SK-N-SH (cell line): Measurements from ENCODE around the gene METTL15. TPM values are rescaled to one million over a fixed set of nuclear protein-coding genes. Genes with fewer than 3 reads are reported as not detected.
A peak's percentile ranks its signal among the peaks of the same experiment; 100 is the strongest.

Source experiments
- CTCF ChIA-PET: fragments of 300-600, 350-600 bp; formaldehyde crosslinking; extraction: SDS; loops from one replicate; lab custom pipeline; 2021; lab: Yijun Ruan, JAX
- POLR2A ChIA-PET: fragments of 350-600 bp; sonication (Branson Sonifier 250); formaldehyde crosslinking; extraction: SDS; loops from one replicate; lab custom pipeline; 2020; ENCODE audit warnings: antibody characterized with exemption, inconsistent platforms; lab: Yijun Ruan, JAX
- DNase-seq: peaks from one replicate; pipeline ENCODE4 v3.0.0; 2012
- H2AFZ ChIP-seq: fragments of 200-600 bp; sonication (generic); 2 replicates; pipeline ENCODE4 v1.8.1; 2016; ENCODE audit warnings: antibody characterized with exemption, mild to moderate bottlenecking, low read depth
- H3F3A ChIP-seq: fragments of 200-600 bp; sonication (generic); replicated peaks from 2 replicates; pipeline ENCODE3; 2016; ENCODE audit warnings: antibody characterized with exemption, mild to moderate bottlenecking; ENCODE audit not compliant: insufficient read depth
- H3K27ac ChIP-seq, 2 experiments: fragments of 200-500 bp in 1 of 2; fragments of 200-600 bp in 1 of 2; sonication (Bioruptor generic) in 1 of 2; sonication (generic), shearing (Covaris generic) in 1 of 2; 2 replicates each; pipeline versions ENCODE4 v1.5.1 to v1.6.1; 2014 to 2016; ENCODE audit warnings: low read depth in 2 of 2, inconsistent platforms in 1 of 2, low read length in 1 of 2, mild to moderate bottlenecking in 1 of 2, mixed read lengths in 1 of 2
- H3K27me3 ChIP-seq: fragments of 200-600 bp; sonication (generic), shearing (Covaris generic); 2 replicates; pipeline ENCODE4 v1.6.1; 2016; ENCODE audit warnings: mixed run types; ENCODE audit not compliant: insufficient read depth
- H3K36me3 ChIP-seq, 2 experiments: fragments of 200-500 bp in 1 of 2; fragments of 200-600 bp in 1 of 2; sonication (Bioruptor generic) in 1 of 2; sonication (generic) in 1 of 2; replicated peaks in 1 of 2; 2 replicates each; pipeline versions ENCODE3 to v1.5.1; 2014 to 2016; ENCODE audit warnings: low read length in 1 of 2, mild to moderate bottlenecking in 1 of 2; ENCODE audit not compliant: insufficient read depth in 2 of 2, control insufficient read depth in 1 of 2
- H3K4me1 ChIP-seq, 2 experiments: fragments of 200-500 bp in 1 of 2; fragments of 200-600 bp in 1 of 2; sonication (Bioruptor generic) in 1 of 2; sonication (generic), shearing (Covaris generic) in 1 of 2; 2 replicates each; pipeline versions ENCODE4 v1.5.1 to v1.6.1; 2014 to 2016; ENCODE audit warnings: low read depth in 1 of 2, low read length in 1 of 2, mixed run types in 1 of 2; ENCODE audit not compliant: insufficient read depth in 2 of 2, control insufficient read depth in 1 of 2
- H3K4me2 ChIP-seq: fragments of 200-600 bp; sonication (generic), shearing (Covaris generic); 2 replicates; pipeline ENCODE4 v1.6.1; 2017; ENCODE audit warnings: mixed run types
- H3K4me3 ChIP-seq, 2 experiments: fragments of 200-500 bp in 1 of 2; fragments of 200-600 bp in 1 of 2; sonication (Bioruptor generic) in 1 of 2; sonication (generic), shearing (Covaris generic) in 1 of 2; 2 replicates each; pipeline versions ENCODE4 v1.5.1 to v1.8.1; 2014 to 2016; ENCODE audit warnings: low read depth in 2 of 2, inconsistent platforms in 1 of 2, low read length in 1 of 2, mild to moderate bottlenecking in 1 of 2, mixed read lengths in 1 of 2, moderate library complexity in 1 of 2
- H3K79me2 ChIP-seq: fragments of 200-600 bp; sonication (generic); 2 replicates; pipeline ENCODE4 v1.8.1; 2017; ENCODE audit warnings: mild to moderate bottlenecking; ENCODE audit not compliant: insufficient read depth
- H3K9ac ChIP-seq: fragments of 200-600 bp; sonication (generic); 2 replicates; pipeline ENCODE4 v1.6.1; 2017; ENCODE audit warnings: mixed run types
- H3K9me2 ChIP-seq: fragments of 200-600 bp; sonication (generic); 2 replicates; pipeline ENCODE4 v1.6.1; 2017; ENCODE audit warnings: mixed run types
- H3K9me3 ChIP-seq: fragments of 200-600 bp; sonication (generic); 2 replicates; pipeline ENCODE4 v1.6.1; 2017; ENCODE audit warnings: mixed run types, mild to moderate bottlenecking, moderate library complexity
- H4K20me1 ChIP-seq: fragments of 200-600 bp; sonication (generic); 2 replicates; pipeline ENCODE4 v1.6.1; 2017; ENCODE audit warnings: mild to moderate bottlenecking, mixed run types; ENCODE audit not compliant: insufficient read depth
- CHD2 ChIP-seq: fragments of 150-350 bp; IDR thresholded peaks from 2 replicates; pipeline ENCODE4 v1.6.1; 2018; ENCODE audit warnings: low read length; ENCODE audit not compliant: partially characterized antibody
- FOSL2 ChIP-seq: IDR thresholded peaks from 2 replicates; pipeline ENCODE4 v1.4.0; 2012; ENCODE audit warnings: low read depth, mild to moderate bottlenecking, moderate library complexity, borderline replicate concordance
- GABPA ChIP-seq: IDR thresholded peaks from 2 replicates; pipeline ENCODE4 v1.4.0; 2012; ENCODE audit warnings: low read depth, mild to moderate bottlenecking
- GATA2 ChIP-seq: sonication (generic); formaldehyde crosslinking; IDR thresholded peaks from 2 replicates; pipeline ENCODE4 v1.5.0; 2020; ENCODE audit warnings: mild to moderate bottlenecking, missing genetic modification reagents
- RCOR1 ChIP-seq: fragments of 150-350 bp; IDR thresholded peaks from 2 replicates; pipeline ENCODE4 v1.6.1; 2017; ENCODE audit warnings: antibody characterized with exemption, low read length
- RFX5 ChIP-seq: IDR thresholded peaks from 2 replicates; pipeline ENCODE4 v1.6.1; 2012; ENCODE audit warnings: mild to moderate bottlenecking, improper control_type of control experiment, low read length
- RXRA ChIP-seq: IDR thresholded peaks from 2 replicates; pipeline ENCODE4 v1.4.0; 2012; ENCODE audit warnings: low read depth, mild to moderate bottlenecking, borderline replicate concordance
- SIN3A ChIP-seq: IDR thresholded peaks from 2 replicates; pipeline ENCODE4 v1.6.1; 2012; ENCODE audit warnings: low read depth, mild to moderate bottlenecking, low read length, moderate library complexity, borderline replicate concordance
- SMC3 ChIP-seq: IDR thresholded peaks from 2 replicates; pipeline ENCODE4 v1.6.1; 2012; ENCODE audit warnings: low read depth, low read length, improper control_type of control experiment
- TAF1 ChIP-seq: IDR thresholded peaks from 2 replicates; pipeline ENCODE4 v1.6.1; 2012; ENCODE audit warnings: low read depth, mild to moderate bottlenecking, low read length, moderate library complexity, borderline replicate concordance
- TCF12 ChIP-seq: IDR thresholded peaks from 2 replicates; pipeline ENCODE4 v1.4.0; 2012
- TEAD4 ChIP-seq: IDR thresholded peaks from 2 replicates; pipeline ENCODE4 v1.4.0; 2012; ENCODE audit warnings: mild to moderate bottlenecking, borderline replicate concordance; ENCODE audit not compliant: insufficient read depth
- YY1 ChIP-seq: IDR thresholded peaks from 2 replicates; pipeline ENCODE4 v1.4.0; 2012; ENCODE audit warnings: low read depth, mild to moderate bottlenecking
- WGBS: methylation state at CpG from one replicate; pipeline ENCODE4 v1.1.6; 2017; ENCODE audit warnings: low lambda C conversion rate; 5-methylcytosine and 5-hydroxymethylcytosine counted together
- polyA plus RNA-seq, 3 experiments: library from polyadenylated mRNA; depleted of rRNA; stranded (reverse); fragments of >200 nt; gene quantifications; 2 replicates each; pipeline ENCODE4 v1.2.3, GENCODE V29; 2012
- TF ChIP-seq, protein P1 (sequence below): fragments of 150-350 bp; IDR thresholded peaks from 2 replicates; pipeline ENCODE4 v1.6.1; 2016; ENCODE audit warnings: mild to moderate bottlenecking, low read depth, low read length
- TF ChIP-seq, protein P2 (sequence below): IDR thresholded peaks from 2 replicates; pipeline ENCODE4 v1.4.0; 2012; ENCODE audit warnings: low read depth, borderline replicate concordance
- TF ChIP-seq, protein P3 (sequence below): fragments of 150-350 bp; IDR thresholded peaks from 2 replicates; pipeline ENCODE4 v1.6.1; 2017; ENCODE audit warnings: antibody characterized with exemption, low read length, low read depth, borderline replicate concordance
- TF ChIP-seq, protein P4 (sequence below): IDR thresholded peaks from 2 replicates; pipeline ENCODE4 v1.4.0; 2012; ENCODE audit warnings: low read depth
- TF ChIP-seq, protein P5 (sequence below): IDR thresholded peaks from 2 replicates; pipeline ENCODE4; 2012

METTL15 gene
- polyA plus RNA-seq, 1 of the 3 experiments (the other 2 are of a cell fraction): 4.7 TPM

DNA sequence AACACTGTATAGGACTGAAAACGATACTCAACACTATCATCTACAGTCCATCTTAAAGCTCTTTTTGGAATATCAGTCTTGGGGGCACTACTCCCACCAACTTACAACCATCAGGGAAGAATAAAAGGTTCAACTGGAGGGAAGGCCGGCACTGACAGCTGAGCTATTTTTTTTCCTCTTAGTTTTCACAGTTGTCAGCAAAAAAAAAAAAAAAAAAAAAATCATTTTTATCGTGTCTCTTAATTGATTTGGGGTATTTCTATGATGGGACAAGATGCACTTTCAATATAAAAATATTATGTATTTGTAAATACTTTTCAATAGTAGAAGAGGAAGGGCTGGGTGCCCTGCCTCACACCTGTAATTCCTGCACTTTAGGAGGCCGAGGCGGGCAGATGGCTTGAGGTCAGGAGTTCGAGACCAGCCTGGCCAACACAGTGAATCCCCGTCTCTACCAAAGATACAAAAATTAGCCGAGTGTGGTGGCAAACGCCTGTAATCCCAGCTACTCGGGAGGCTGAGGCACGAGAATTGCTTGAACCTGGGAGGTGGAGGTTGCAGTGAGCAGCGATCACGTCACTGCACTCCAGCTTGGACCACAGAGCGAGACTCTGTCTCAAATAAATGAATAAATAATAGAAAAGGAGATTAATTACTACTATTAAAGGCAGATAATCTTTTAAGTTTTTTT is 1.7 kb upstream of the METTL15 start:
- Histone ChIP-seq H2AFZ (peak overlapping the region; percentile 57), H4K20me1 (no peaks in the 10 kb centered on the region), H3K4me3 (peak overlapping the region; percentile 82 to 87), H3K4me2 (peak overlapping the region; percentile 86), H3K9me2 (no peaks in the 10 kb centered on the region), H3K9me3 (no peaks in the 10 kb centered on the region), H3K36me3 (peaks cover 0 to 3% of the 10 kb centered on the region in 2 experiments), H3K79me2 (peaks cover 89% of the 10 kb centered on the region), H3K27me3 (no peaks in the 10 kb centered on the region), H3K9ac (peak overlapping the region; percentile 85), H3K4me1 (peaks cover 17 to 51% of the 10 kb centered on the region in 2 experiments; a peak in 3 of 4 replicates), H3K27ac (peak overlapping the region; percentile 73 to 91; a peak in 3 of 4 replicates), H3F3A (peaks cover 22% of the 10 kb centered on the region)
- TF ChIP-seq, protein P1, sequence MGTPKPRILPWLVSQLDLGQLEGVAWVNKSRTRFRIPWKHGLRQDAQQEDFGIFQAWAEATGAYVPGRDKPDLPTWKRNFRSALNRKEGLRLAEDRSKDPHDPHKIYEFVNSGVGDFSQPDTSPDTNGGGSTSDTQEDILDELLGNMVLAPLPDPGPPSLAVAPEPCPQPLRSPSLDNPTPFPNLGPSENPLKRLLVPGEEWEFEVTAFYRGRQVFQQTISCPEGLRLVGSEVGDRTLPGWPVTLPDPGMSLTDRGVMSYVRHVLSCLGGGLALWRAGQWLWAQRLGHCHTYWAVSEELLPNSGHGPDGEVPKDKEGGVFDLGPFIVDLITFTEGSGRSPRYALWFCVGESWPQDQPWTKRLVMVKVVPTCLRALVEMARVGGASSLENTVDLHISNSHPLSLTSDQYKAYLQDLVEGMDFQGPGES: no peak
- TF ChIP-seq TEAD4: no peak
- TF ChIP-seq GABPA: no peak
- no peak for TF ChIP-seq RFX5
- 48% methylated on average over 14 of the region's 14 CpGs for WGBS
- ChIA-PET POLR2A (no interaction called here), CTCF (interaction anchor here (0.6 to 1.4 kb wide), 3 partner anchors 18 to 407 kb away, joined by 3 to 4 read pairs (median 3); no protein-coding TSS in a partner anchor)
- no peak for DNase-seq

- H3F3A ChIP-seq: peaks cover 22% of the 10 kb centered on the region
- POLR2A ChIA-PET: interaction anchor here (0.8 kb wide), 1 partner anchor 390 kb away, joined by 4 read pairs; no protein-coding TSS in a partner anchor
- 2% methylated on average over 11 of the region's 11 CpGs for WGBS
- H3K27ac ChIP-seq: peak overlapping the region; percentile 73 to 91
- peaks cover 3 to 7% of the 10 kb centered on the region in 2 experiments for H3K36me3 ChIP-seq
- peak overlapping the region; percentile 82 to 87 for H3K4me3 ChIP-seq
- peak overlapping the region; percentile 85 for H3K9ac ChIP-seq
- peaks cover 89% of the 10 kb centered on the region for H3K79me2 ChIP-seq
- no peaks in the 10 kb centered on the region for H3K9me2 ChIP-seq
- no peaks in the 10 kb centered on the region for H4K20me1 ChIP-seq
- H2AFZ ChIP-seq: peak overlapping the region; percentile 57
- H3K9me3 ChIP-seq: no peaks in the 10 kb centered on the region
- CTCF ChIA-PET: interaction anchor here (0.7 to 1.4 kb wide), 4 partner anchors 19 to 567 kb away, joined by 3 to 4 read pairs (median 3); no protein-coding TSS in a partner anchor
- peaks cover 17 to 53% of the 10 kb centered on the region in 2 experiments; a peak in 3 of 4 replicates for H3K4me1 ChIP-seq
- peak overlapping the region; percentile 86 for H3K4me2 ChIP-seq
- TF ChIP-seq YY1: no peak
- TF ChIP-seq GATA2 (CRISPR knock-in tag): no peak
- TF ChIP-seq, protein P2, sequence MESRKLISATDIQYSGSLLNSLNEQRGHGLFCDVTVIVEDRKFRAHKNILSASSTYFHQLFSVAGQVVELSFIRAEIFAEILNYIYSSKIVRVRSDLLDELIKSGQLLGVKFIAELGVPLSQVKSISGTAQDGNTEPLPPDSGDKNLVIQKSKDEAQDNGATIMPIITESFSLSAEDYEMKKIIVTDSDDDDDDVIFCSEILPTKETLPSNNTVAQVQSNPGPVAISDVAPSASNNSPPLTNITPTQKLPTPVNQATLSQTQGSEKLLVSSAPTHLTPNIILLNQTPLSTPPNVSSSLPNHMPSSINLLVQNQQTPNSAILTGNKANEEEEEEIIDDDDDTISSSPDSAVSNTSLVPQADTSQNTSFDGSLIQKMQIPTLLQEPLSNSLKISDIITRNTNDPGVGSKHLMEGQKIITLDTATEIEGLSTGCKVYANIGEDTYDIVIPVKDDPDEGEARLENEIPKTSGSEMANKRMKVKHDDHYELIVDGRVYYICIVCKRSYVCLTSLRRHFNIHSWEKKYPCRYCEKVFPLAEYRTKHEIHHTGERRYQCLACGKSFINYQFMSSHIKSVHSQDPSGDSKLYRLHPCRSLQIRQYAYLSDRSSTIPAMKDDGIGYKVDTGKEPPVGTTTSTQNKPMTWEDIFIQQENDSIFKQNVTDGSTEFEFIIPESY: no peak
- TF ChIP-seq, protein P3, sequence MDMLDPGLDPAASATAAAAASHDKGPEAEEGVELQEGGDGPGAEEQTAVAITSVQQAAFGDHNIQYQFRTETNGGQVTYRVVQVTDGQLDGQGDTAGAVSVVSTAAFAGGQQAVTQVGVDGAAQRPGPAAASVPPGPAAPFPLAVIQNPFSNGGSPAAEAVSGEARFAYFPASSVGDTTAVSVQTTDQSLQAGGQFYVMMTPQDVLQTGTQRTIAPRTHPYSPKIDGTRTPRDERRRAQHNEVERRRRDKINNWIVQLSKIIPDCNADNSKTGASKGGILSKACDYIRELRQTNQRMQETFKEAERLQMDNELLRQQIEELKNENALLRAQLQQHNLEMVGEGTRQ: no peak
- TF ChIP-seq, protein P4, sequence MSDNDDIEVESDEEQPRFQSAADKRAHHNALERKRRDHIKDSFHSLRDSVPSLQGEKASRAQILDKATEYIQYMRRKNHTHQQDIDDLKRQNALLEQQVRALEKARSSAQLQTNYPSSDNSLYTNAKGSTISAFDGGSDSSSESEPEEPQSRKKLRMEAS: no peak
- TF ChIP-seq TCF12: no peak
- no peak for TF ChIP-seq SIN3A
- no peak for TF ChIP-seq SMC3
- no peak for TF ChIP-seq RXRA
- TF ChIP-seq, protein P5, sequence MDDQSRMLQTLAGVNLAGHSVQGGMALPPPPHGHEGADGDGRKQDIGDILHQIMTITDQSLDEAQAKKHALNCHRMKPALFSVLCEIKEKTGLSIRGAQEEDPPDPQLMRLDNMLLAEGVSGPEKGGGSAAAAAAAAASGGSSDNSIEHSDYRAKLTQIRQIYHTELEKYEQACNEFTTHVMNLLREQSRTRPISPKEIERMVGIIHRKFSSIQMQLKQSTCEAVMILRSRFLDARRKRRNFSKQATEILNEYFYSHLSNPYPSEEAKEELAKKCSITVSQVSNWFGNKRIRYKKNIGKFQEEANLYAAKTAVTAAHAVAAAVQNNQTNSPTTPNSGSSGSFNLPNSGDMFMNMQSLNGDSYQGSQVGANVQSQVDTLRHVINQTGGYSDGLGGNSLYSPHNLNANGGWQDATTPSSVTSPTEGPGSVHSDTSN: no peak
- TF ChIP-seq FOSL2: no peak
- TF ChIP-seq CHD2: no peak
- TF ChIP-seq GABPA: no peak
- TF ChIP-seq RCOR1: no peak
- no peak for TF ChIP-seq TEAD4
- TF ChIP-seq TAF1: no peak
- H3K27me3 ChIP-seq: no peaks in the 10 kb centered on the region
- DNase-seq: peak; percentile 18
These were observed 918 bp upstream of the METTL15 start for GRCh38 chr11:28107191-28107749.
